ENCODE results near the gene RUBCNL. TPM values are rescaled to one million over a fixed set of nuclear protein-coding genes. Genes with fewer than 3 reads are reported as not detected.

Gene RUBCNL
- total and polyA plus RNA-seq, 9 of the 15 experiments (the other 6 are each of a cell fraction or from before 2014, with no cell fraction given) = 0.04 to 0.35 (median 0.12) TPM; not detected in 3

DNA sequence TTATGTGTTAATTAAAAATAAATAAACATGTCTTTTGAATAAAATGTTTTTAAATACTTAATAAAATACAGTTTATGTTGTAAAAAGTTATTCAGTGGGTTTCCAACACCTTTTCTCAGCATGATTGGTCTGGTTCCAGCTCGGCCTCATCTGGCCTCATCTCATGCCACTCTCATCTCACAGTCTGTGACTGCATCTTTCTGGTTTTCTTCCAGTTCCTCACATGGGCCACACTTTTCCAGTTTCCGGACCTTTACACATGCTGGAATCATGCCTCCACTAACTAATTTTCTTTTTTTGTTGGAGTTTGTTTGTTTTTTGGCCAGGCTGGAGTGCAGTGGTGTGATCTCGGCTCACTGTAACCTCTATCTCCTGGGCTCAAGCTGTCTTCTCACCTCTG lies 82.5 kb downstream of the RUBCNL start:
- no peaks in the 10 kb centered on the region for H3K36me3 ChIP-seq (ENCODE audit: control insufficient read depth, insufficient read depth, low read length)
- POLR2A ChIA-PET = interaction anchor here (0.6 to 0.7 kb wide), 2 partner anchors 8 to 15 kb away, joined by 3 read pairs; no protein-coding TSS in a partner anchor
- H3K4me1 ChIP-seq (replicated peaks in 1 of 2; ENCODE audit: control insufficient read depth in 2 of 2, insufficient read depth in 2 of 2, low read length in 2 of 2) = no peaks in the 10 kb centered on the region
- no peaks in the 10 kb centered on the region for H4K20me1 ChIP-seq (replicated peaks; ENCODE audit: control insufficient read depth, insufficient read depth, low read length)
- H3K27me3 ChIP-seq (ENCODE audit: control insufficient read depth in 2 of 2, insufficient read depth in 2 of 2, low read length in 2 of 2) = no peaks in the 10 kb centered on the region
- H2AFZ ChIP-seq (ENCODE audit: low read depth, low read length) = no peak overlapping the region
- FAIRE-seq = no peak
- no peak overlapping the region for H3K4me3 ChIP-seq
- no peak for ATAC-seq
- H3K27ac ChIP-seq (ENCODE audit: extremely low read depth, low read depth, low read length) = no peak overlapping the region
- H3K79me2 ChIP-seq (ENCODE audit: control insufficient read depth, insufficient read depth, low read length) = no peaks in the 10 kb centered on the region
- intact Hi-C loops (cut with micrococcal nuclease) (no loop called here), in situ Hi-C loops (cut with MboI) (loop anchor here (25.0 kb wide), 1 partner anchor 367 kb away; no protein-coding TSS in a partner anchor)
- no peak for DNase-seq (ENCODE audit: extremely low read depth in 1 of 4, low spot score in 3 of 4)
- H3K9ac ChIP-seq (ENCODE audit: insufficient read depth in 1 of 2, low read depth in 2 of 2, low read length in 2 of 2) = no peak overlapping the region
- no TSS peak for BruUV-seq (replicated peaks)
- 38% methylated on average over 3 of the region's 3 CpGs for WGBS (ENCODE audit: insufficient coverage, low coverage, missing lambda C conversion rate)
- no peaks in the 10 kb centered on the region for H3K9me3 ChIP-seq (replicated peaks; ENCODE audit: control insufficient read depth, insufficient read depth, low read depth, low read length)
- H3K9me1 ChIP-seq (ENCODE audit: control insufficient read depth, insufficient read depth, low read length) = no peaks in the 10 kb centered on the region
- no peak overlapping the region for H3K4me2 ChIP-seq (ENCODE audit: insufficient read depth, low read length)
- CTCF ChIA-PET (ENCODE audit: low intra/inter-chr PET ratio) = no interaction called here
- TF ChIP-seq, protein P1, sequence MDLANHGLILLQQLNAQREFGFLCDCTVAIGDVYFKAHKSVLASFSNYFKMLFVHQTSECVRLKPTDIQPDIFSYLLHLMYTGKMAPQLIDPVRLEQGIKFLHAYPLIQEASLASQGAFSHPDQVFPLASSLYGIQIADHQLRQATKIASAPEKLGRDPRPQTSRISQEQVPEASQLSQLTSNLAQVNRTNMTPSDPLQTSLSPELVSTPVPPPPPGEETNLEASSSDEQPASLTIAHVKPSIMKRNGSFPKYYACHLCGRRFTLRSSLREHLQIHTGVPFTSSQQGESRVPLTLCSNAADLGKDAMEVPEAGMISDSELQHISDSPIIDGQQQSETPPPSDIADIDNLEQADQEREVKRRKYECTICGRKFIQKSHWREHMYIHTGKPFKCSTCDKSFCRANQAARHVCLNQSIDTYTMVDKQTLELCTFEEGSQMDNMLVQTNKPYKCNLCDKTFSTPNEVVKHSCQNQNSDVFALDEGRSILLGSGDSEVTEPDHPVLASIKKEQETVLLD (IDR thresholded peaks at IDR 0.05) = no peak
- no peak for TF ChIP-seq CBX3 (IDR thresholded peaks at IDR 0.05; ENCODE audit: borderline replicate concordance in 1 of 2, low read length in 2 of 2)
- TF ChIP-seq TBP (optimal IDR thresholded peaks at IDR 0.05; ENCODE audit: low read depth, low read length) = no peak
- no peak for TF ChIP-seq HDAC1 (IDR thresholded peaks at IDR 0.05)
- TF ChIP-seq POLR2A (conservative IDR thresholded peaks at IDR 0.05) = no peak
- TF ChIP-seq, protein P2, sequence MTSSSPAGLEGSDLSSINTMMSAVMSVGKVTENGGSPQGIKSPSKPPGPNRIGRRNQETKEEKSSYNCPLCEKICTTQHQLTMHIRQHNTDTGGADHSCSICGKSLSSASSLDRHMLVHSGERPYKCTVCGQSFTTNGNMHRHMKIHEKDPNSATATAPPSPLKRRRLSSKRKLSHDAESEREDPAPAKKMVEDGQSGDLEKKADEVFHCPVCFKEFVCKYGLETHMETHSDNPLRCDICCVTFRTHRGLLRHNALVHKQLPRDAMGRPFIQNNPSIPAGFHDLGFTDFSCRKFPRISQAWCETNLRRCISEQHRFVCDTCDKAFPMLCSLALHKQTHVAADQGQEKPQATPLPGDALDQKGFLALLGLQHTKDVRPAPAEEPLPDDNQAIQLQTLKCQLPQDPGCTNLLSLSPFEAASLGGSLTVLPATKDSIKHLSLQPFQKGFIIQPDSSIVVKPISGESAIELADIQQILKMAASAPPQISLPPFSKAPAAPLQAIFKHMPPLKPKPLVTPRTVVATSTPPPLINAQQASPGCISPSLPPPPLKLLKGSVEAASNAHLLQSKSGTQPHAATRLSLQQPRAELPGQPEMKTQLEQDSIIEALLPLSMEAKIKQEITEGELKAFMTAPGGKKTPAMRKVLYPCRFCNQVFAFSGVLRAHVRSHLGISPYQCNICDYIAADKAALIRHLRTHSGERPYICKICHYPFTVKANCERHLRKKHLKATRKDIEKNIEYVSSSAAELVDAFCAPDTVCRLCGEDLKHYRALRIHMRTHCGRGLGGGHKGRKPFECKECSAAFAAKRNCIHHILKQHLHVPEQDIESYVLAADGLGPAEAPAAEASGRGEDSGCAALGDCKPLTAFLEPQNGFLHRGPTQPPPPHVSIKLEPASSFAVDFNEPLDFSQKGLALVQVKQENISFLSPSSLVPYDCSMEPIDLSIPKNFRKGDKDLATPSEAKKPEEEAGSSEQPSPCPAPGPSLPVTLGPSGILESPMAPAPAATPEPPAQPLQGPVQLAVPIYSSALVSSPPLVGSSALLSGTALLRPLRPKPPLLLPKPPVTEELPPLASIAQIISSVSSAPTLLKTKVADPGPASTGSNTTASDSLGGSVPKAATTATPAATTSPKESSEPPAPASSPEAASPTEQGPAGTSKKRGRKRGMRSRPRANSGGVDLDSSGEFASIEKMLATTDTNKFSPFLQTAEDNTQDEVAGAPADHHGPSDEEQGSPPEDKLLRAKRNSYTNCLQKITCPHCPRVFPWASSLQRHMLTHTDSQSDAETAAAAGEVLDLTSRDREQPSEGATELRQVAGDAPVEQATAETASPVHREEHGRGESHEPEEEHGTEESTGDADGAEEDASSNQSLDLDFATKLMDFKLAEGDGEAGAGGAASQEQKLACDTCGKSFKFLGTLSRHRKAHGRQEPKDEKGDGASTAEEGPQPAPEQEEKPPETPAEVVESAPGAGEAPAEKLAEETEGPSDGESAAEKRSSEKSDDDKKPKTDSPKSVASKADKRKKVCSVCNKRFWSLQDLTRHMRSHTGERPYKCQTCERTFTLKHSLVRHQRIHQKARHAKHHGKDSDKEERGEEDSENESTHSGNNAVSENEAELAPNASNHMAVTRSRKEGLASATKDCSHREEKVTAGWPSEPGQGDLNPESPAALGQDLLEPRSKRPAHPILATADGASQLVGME (CRISPR knock-in tag; IDR thresholded peaks at IDR 0.05) = no peak
- no peak for TF ChIP-seq PCBP1 (IDR thresholded peaks at IDR 0.05; ENCODE audit: low read depth, low read length, poor library complexity, severe bottlenecking)
- TF ChIP-seq ZNF583 (CRISPR knock-in tag; IDR thresholded peaks at IDR 0.05) = no peak
- TF ChIP-seq, protein P3, sequence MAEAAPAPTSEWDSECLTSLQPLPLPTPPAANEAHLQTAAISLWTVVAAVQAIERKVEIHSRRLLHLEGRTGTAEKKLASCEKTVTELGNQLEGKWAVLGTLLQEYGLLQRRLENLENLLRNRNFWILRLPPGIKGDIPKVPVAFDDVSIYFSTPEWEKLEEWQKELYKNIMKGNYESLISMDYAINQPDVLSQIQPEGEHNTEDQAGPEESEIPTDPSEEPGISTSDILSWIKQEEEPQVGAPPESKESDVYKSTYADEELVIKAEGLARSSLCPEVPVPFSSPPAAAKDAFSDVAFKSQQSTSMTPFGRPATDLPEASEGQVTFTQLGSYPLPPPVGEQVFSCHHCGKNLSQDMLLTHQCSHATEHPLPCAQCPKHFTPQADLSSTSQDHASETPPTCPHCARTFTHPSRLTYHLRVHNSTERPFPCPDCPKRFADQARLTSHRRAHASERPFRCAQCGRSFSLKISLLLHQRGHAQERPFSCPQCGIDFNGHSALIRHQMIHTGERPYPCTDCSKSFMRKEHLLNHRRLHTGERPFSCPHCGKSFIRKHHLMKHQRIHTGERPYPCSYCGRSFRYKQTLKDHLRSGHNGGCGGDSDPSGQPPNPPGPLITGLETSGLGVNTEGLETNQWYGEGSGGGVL (CRISPR knock-in tag; IDR thresholded peaks at IDR 0.05) = no peak
- TF ChIP-seq RBM34 (IDR thresholded peaks at IDR 0.05; ENCODE audit: borderline replicate concordance, insufficient read depth, low read length) = no peak
- TF ChIP-seq ZFX (CRISPR knock-in tag; IDR thresholded peaks at IDR 0.05) = no peak

Measured in K562 (cell line).